Fibroblast of lung (primary cell): ENCODE measurements around the gene ZNF552.

Source experiments
- CTCF ChIP-seq, 2 donors: IDR thresholded peaks in 1 of 2; conservative IDR thresholded peaks in 1 of 2; 1 replicate in 1 of 2; 2 replicates in 1 of 2; pipeline ENCODE4 v1.5.1; 2011 to 2012; ENCODE audit warnings: low read length in 2 of 2, control low read depth in 1 of 2, inconsistent platforms in 1 of 2, low read depth in 1 of 2, mild to moderate bottlenecking in 1 of 2
- EZH2 ChIP-seq: IDR thresholded peaks from 2 replicates; pipeline ENCODE4 v1.5.1; 2012; ENCODE audit warnings: low read length, control low read depth, mild to moderate bottlenecking; ENCODE audit errors: missing control alignments

- TF ChIP-seq EZH2 (no peak), CTCF (conservative IDR thresholded peaks at IDR 0.05 in 1 of 2, IDR thresholded peaks at IDR 0.05 in 1 of 2; ENCODE audit: low read depth in 1 of 2, low read length in 2 of 2) (no peak)
These were observed 25.4 kb downstream of the ZNF552 start for GRCh38 chr19:57789288-57789687.
